Activated CD4-positive, alpha-beta T cell treated with anti-CD3 and anti-CD28 coated beads, Interleukin-2, Interleukin-6, amounts not matched to agents 100 ng/mL and 50 ng/mL, durations not matched to agents 16 hours and 8 hours (primary cell): ENCODE data around the gene COLQ.
"Not testable (repeated sequence)": the region's sequence is repeated elsewhere in the genome, so short reads cannot be mapped to it uniquely, and the experiment has no call there.

Source experiments
- DNase-seq: peaks from one replicate; pipeline ENCODE4 v3.0.0-alpha.2; 2020

Gene COLQ

DNA sequence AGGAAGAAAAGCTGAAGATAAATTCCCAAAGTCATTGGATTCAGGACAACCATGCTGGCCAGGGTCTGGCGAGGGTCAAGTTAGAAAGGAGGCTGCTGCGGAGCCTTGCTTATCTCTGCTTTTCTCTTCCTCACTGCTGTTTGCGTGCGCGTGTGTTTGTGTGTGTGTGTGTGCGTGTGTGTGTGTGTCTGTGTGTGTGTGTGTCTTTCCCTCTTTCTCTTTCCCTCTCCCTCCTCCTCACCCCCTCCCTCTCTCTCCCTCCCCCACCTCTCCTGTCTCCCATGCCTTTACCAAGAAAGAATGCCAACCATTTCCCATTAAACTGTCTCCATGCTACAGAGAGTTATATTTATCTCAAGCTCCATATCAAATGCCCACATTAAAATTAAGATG, at the start of gene COLQ:
COLQ (minus strand) TSS at position 134 of the 393 bp plus-strand sequence; CDS start at position 53, 81 bp downstream.
- no peak for DNase-seq

DNA sequence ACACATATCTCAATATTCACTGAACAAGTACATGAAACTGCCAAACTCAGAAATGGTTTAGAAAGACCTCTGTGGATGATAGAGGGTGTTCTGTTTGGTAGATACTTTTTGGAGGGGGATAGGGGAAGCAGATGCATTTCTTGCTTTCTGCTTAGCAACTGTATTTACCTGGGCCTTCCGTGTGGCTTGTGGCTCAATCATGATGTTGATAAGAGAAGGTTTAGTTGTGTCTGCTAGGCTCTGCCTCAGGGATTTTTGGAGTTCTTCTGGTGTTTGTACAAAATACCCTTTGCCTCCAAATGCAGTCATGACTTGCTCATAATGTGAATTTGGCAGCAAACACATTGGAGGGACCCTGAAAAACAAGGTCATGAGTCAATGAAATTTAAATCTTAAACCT, 41.7 kb upstream of the COLQ start:
- DNase-seq: no peak

DNA sequence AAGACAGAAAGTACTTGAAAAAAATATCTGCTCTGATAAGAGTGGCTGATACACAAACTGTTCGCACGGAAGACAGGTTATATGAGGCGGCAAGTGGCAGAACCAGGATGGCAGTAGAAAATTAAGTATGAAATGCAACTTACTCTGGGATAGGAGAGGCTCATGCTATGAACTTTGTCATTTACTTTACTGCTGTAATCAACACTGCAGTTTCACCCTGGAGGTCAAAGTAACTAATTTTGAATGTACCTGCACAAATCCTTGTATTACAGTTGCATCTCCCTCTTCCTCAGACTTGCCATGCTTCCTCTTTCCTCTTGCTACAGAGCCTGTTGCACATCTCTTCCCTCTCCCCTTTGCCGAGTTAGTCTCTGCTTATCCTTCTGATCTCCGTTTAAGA, 41.1 kb upstream of the COLQ start:
- DNase-seq: no peak

DNA sequence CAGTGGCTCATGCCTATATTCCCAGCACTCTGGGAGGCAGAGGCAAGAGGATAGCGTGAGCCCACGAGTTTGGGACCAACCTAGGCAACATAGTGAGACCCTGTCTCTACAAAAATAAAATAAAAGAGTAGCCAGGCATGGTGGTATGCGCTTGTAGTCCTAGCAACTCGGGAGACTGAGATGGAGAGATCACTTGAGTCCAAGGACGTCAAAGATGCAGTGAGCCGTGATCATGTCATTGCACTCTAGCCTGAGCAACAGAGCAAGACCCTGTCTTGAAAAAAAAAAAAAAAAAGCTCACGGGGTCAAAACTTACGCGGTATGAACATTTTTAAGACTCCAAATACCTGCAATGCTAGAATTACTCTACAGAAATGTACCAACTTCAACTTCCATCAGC, 37.1 kb upstream of the COLQ start:
- DNase-seq: no peak

- peak; percentile 80 for DNase-seq
These were observed 36.0 kb upstream of the COLQ start for GRCh38 chr3:15557511-15557946.

- peak; percentile 36 for DNase-seq
These were observed 35.0 kb upstream of the COLQ start for GRCh38 chr3:15556512-15556911.

- no peak for DNase-seq
These were observed 32.2 kb upstream of the COLQ start for GRCh38 chr3:15553749-15554148.

DNA sequence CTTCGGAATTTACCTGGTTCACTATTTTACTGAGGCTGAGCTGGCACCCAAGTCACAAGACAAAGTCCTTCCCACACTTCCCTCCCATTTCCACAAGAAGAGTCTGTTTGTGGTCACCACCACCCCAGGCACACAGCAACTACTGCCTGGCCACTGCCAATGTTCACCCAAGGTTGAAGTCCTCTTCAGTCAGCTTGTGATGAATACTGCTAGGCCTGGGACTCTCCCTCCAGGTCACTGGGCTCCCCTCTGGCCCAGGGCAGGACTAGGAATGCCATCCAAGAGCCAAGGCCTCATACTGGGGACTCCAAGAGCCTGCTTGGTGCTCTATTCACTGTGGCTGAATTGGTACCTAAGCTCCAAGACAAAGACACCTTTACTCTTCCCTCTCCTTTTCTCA, 30.4 kb upstream of the COLQ start:
- no peak for DNase-seq

DNA sequence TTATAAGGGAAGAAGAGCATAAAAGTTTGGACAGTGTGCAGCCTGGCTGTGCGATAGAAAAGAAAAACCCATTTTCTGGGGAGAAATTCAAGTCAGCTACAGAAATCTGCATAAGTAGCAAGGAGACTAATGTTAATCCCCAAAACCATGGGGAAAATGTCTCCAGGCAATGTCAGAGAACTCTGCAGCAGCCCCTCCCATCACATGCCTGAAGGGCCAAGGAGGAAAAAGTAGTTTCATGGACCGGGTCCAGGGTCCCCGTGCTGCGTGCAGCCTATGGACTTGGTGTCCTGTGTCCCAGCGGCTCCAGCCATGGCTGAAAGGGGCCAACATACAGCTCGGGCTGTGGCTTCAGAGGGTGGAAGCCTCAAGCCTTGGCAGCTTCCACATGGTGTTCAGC, 28.3 kb upstream of the COLQ start:
- DNase-seq: no peak

- DNase-seq: no peak
These were observed 21.1 kb upstream of the COLQ start for GRCh38 chr3:15542614-15543013.

DNA sequence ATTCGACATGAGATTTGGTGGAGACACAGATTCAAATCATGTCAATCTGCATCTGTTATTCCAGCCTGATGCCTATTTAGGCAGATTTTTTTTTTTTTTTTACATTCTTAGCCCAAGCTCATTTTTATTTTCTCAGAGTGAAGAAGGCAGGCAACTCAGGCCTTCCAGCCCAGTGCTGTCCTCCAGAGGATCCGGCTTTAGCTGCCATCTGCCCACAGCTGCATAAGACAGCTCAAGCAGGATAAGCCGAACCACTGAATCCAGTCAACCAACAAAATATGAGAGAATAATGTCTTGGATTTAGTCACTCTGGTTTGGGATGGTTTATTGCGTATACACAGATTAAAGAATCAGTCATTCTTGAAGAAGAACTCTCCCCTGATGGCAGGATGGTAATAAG, 19.9 kb upstream of the COLQ start:
- DNase-seq: no peak

- DNase-seq: no peak
These were observed 17.6 kb upstream of the COLQ start for GRCh38 chr3:15539066-15539465.

GRCh38 chr3:15538345-15538744, 16.8 kb upstream of the COLQ start:
- DNase-seq: no peak

DNA sequence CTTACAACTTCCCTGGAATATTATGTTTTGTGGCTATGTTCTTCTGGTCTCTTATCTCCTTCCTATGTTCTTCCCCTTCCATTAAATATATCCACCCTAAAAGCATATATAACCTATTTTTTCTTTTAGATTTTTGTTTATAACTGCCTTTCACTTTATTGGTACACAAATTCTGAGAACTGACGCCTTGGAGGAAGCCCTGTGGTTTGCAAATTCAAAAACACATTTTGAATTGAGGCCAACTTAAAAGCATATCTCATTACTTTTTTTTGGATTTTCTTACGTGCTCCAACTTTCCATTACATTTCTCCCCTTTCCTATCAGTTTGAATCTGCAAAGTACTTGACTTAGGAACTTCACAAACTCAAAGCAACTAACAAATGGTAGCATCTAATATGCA, 15.3 kb upstream of the COLQ start:
- peak; percentile 35 for DNase-seq

GRCh38 chr3:15535732-15536131, 14.2 kb upstream of the COLQ start:
- peak; percentile 62 for DNase-seq

- DNase-seq: not testable (repeated sequence)
These were observed 11.1 kb upstream of the COLQ start for GRCh38 chr3:15532614-15533013.

GRCh38 chr3:15531346-15531745, 9.8 kb upstream of the COLQ start:
- no peak for DNase-seq

DNA sequence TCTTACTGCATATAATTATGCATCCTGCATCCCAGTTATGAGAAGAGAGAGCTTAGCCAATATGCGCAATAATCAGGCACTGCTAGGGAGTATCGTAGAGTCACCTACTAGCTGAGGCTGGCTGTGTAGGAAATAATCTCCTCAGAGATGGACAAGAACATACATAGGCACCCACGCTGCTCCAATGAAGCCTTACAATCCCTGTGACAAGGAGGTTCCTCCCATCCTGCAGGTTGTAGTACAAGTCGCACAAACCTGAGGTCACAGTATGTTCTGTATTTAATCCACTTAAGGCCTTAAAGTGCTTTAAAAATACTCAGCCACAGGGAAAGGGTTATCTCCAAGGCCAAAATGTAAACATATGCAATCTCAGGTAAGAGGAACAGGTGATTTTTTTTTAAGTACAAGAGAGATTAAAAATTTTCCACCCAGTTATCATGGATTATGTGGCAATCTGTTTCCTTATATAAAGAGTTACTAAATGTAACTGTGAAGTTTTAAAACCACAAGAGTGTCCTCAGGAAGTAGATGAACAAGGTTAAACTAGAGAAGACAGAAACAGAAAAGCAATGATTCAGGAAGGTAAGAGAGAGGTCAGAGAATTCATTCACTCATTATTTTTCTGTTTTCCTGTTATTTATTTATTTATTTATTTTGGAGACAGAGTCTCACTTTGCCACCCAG, 7.5 kb upstream of the COLQ start:
- no peak for DNase-seq

DNA sequence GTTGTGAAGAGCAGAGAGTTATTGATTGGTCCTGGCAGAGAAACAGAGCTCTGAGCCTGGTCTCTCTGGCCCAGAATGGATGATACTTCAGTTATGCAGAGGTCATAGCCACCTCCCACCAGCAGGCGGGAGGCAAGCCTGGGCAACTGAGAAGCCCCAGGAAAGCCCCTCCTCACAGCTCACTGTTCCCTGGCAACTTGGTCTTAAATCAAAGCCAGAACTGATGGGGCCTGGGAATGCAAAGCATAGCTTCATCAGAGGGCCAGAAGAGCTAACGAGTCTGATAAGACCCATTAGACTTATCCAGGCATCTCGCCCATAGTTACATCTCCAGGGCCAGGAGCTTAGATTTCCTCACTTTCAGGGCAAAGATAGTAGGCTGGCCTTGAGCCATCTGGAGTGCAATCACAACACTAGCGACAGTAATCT, 5.5 kb upstream of the COLQ start:
- DNase-seq: no peak

DNA sequence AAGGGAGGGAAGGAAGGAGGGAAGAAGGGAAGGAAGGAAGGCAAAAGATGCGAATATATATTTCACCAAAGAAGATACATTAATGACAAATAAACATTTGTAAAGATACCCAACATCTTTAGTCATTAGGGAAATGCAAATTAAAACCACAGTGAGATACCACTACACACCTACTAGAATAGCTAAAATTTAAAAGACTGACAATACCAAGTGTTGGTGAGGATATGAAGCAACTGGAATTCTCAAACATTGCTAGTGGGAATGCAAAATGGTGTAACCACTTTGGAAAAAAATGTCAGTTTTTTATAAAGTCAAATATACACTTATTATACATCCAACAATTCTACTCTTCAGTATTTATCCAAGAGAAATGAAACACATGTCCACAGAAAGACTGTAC, 4.3 kb upstream of the COLQ start:
- DNase-seq: no peak

DNA sequence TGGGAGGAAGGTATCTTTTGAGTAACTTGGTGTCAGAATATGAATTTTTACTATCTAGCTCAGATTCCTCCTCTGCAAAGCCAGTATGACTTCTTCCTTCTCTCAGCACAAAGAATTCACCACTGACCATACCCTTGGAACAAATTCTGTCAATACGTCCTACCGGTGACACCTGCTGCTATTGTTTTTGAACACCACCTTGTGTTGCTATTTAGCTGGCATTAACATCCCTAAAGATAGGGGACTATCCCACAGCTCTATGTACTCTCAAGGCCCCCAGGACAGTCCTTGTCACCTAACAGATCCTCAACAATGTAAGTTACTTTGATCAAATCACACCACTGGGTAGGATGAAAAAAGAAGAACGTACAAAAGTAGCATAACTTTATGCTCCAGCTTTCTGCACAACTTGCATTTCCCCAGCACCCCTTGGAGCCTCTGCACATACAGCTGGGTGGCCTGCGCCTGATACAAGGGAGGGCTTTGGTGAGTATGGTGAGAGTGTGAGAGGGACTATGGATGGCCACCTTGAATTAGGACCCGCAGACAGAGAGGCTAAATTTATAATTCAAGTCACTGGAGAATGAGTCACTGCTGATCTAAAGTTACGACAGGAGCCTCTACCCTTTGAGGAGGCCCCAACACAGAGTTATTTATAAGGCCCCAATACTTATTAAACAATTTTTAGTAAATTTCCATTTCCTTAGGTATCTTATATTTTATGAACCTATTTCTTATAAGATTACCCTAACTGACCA, 2.3 kb upstream of the COLQ start:
- no peak for DNase-seq

- DNase-seq: no peak
These were observed 510 bp upstream of the COLQ start for GRCh38 chr3:15522016-15522415.

DNA sequence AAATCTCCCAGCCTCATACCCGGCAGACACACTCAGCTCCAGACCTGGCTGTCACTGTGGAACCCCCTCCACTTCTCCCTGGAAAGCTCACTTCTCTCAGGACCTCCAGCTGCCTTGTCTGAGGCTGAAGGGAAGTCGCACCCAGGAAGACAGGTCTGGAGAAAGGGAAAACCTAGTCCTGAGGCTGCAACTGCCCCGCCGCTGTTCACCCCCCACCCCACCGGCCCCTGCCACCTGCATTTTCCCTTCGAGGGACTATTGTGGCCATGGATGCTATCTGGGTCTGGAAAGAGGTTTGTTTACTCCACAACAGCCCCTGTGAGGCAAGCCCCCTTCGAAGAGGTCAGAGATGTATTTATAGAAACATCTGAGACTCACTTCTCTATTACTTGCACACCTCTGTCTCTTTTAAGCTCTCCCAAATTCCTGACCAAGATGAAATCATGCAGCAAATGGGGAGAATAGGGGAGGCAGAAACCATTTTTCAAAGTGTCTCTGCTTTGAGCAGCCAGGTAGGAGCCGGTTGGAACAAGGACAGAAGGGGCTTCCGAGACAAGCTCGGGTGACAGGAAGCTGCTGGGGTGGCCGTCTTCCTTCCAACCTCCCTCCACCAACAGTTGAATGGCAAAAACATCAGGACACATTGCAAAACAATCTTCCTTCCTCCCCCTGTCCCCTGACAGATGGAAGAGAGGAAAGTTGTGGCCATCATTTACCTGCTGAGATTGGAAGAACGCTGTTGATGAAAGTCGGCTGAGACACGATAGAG, 518 bp downstream of the COLQ start:
- no peak for DNase-seq

- no peak for DNase-seq
These were observed 1.3 kb downstream of the COLQ start for GRCh38 chr3:15520185-15520584.
